ENCODE data around the gene ZNF438.
"Not testable (repeated sequence)": the region's sequence is repeated elsewhere in the genome, so short reads cannot be mapped to it uniquely, and the experiment has no call there.

The ZNF438 gene

DNA sequence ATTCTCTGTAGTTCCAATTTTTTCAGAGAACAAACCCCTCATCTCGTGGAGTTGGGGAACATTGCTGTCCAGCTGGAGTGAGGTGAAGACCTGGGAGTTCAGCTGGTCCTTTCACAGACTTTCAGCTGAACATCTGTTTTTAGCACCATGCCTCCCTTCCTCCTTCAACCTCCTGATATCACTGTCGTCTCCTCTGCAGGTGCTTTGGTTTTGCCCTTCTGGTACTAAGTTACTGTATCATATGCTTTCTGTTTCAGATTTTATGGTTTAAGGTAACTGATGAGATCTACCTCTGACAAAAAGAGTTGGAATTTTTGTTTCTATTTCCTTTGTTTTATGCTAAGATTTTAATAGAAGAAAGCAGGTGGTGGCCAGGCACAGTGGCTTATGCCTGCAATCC lies 102.9 kb downstream of the ZNF438 start:
- DNase-seq: no peak

- no peak for DNase-seq
Observed at GRCh38 chr10:30918651-30919050, 113.0 kb downstream of the ZNF438 start.

DNA sequence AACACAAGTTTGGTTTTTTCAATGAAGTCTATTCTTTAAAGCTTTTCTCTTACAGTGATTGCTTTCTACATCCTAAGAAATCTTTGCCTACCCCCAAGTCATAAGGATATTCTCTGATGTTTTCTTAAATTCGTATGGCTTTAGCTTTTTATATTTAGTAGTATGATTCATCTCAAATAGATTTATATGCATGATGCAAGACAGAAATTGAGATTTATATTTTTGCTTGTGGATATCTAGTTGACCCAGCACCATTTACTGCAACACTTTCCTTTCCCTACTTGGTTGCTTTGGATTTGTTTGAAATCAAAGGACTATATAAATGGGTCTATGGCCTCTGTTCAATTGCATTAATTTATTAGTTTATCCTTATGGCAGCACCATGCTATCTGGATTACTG lies 113.9 kb downstream of the ZNF438 start:
- DNase-seq: no peak

- DNase-seq: no peak
Observed at GRCh38 chr10:30917067-30917466, 114.6 kb downstream of the ZNF438 start.

DNA sequence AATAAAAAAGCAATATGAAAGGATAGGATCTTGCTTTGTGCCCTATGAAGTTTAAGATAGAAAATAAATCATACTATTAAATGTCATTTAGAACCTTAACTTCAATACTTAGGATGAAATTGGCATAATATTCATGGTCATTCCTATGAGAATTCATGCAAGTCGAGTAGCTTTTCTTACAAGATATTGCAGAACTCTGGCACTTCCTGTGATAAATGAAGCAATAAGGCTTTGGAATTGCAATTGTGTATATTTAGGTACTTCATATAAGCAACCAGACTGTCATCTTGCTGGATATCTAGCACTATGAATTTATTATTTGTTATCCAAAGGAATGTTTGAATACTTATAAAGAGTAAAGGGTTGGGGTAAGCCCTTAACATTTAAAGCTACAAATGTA lies 116.5 kb downstream of the ZNF438 start:
- no peak for DNase-seq

GRCh38 chr10:30911303-30911863 lies 120.3 kb downstream of the ZNF438 start:
- no peak for DNase-seq

DNA sequence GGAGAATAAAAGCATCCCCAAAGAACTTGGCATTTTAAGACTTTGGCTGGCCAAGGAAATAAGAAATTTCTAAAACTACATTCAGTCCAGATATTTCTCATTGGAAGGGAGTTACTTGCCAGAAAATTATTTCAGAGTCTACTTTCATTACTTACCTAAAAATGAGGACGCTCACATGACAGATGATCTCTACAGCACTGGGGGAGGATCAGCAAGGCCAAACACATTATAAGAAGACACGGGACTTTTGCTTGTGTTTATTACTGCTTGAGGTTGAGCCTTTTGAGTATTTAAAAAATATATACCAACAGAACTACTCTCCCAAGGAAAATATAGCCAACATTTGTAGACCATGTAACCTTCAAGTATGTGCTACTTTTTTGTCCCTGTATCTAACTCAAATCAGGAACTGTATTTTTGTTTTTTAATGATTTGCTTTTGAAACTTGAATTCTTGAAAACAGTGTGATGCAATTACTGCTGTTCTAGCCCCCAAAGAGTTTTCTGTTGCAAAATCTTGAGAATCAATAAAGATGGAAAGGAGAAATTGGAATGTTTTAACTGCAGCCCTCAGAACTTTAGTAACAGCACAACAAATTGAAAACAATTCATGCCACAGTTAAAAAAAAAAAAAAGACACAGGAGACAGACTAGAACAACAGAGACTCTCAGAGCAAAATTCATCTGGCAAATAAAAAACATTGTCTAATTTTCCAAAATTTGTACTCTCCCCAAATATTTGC lies 128.1 kb downstream of the ZNF438 start:
- no peak for DNase-seq

GRCh38 chr10:30902621-30903396 lies 128.9 kb downstream of the ZNF438 start:
- no peak for DNase-seq

- DNase-seq: not testable (repeated sequence)
Observed at GRCh38 chr10:30901487-30901886, 130.2 kb downstream of the ZNF438 start.

GRCh38 chr10:30898964-30899363 lies 132.7 kb downstream of the ZNF438 start:
- no peak for DNase-seq

GRCh38 chr10:30897547-30897946 lies 134.1 kb downstream of the ZNF438 start:
- no peak for DNase-seq

GRCh38 chr10:30897048-30897447 lies 134.6 kb downstream of the ZNF438 start:
- no peak for DNase-seq

GRCh38 chr10:30894221-30894620 lies 137.4 kb downstream of the ZNF438 start:
- no peak for DNase-seq

DNA sequence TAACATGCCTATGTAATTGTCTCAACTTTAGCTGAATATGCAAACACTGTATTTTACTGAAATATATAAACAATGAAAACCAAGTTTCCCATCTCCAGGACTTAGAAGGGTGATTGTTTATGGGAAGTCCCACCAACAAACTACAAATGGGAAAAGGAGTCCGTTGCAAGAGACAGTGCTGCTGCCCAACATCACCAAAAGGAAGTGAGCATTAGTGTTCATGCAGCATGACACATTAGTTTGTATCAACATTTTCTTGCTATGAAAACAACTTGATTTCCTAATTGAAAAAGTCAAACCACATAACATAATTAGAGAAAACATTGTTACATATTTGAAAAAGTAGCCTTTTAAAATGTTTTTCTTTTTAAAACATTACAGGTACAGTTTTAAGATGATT lies 138.5 kb downstream of the ZNF438 start:
- no peak for DNase-seq

DNA sequence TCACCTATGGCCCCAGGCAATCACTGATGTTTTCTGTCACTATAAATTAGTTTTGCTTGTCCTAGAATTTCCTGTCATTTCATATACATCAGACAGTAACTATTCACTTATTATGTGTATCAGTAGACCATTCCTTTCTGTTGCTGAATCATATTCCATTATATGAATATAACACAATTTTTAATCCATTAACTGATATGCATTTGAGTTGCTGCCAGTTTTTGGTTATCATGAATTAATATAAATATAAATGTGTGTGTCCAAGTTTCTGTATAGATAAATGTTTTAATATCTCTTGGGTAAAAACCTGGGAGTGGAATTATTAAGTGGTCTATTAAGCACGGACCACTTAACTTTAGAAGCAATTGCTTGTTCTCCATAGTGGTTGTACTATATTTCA lies 143.8 kb downstream of the ZNF438 start:
- no peak for DNase-seq

GRCh38 chr10:30885423-30885822 lies 146.2 kb downstream of the ZNF438 start:
- no peak for DNase-seq

DNA sequence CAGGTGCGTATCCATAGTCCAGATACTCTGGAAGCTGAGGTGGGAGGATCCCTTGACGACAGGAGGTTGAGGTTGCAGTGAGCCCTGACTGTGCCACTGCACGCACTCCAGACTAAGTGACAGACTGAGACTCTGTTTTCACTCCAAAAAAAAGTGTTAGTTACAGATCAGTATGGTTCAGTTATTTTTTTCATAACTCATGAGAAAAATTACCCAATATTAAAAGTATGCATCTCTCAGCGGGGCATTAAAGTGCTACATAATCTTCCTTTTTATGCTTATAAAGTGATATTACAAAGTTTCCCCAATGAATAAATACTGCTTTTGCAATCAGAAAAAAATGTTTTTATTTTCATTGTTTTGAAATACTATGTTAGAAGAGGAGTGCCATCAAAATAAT lies 147.9 kb downstream of the ZNF438 start:
- DNase-seq: no peak

- no peak for DNase-seq
Observed at GRCh38 chr10:30883116-30883515, 148.5 kb downstream of the ZNF438 start.

DNA sequence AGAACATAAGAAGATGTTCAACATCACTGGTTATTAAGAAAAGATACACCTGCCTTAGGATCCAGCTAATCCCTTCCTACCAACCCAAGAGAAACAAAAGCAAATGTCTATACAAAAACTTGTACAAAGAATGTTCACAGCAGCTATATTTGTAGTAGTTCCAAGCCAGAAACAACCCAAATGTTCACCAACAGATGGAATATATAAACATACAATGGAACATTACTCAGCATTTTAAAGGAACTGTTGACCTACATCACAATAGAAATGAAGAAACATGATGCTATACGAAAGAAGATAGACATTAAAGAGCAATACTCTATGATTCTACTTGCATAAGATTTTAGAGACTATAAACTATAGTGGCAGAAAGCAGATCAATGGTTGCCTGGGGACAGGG lies 149.4 kb downstream of the ZNF438 start:
- DNase-seq: no peak

DNA sequence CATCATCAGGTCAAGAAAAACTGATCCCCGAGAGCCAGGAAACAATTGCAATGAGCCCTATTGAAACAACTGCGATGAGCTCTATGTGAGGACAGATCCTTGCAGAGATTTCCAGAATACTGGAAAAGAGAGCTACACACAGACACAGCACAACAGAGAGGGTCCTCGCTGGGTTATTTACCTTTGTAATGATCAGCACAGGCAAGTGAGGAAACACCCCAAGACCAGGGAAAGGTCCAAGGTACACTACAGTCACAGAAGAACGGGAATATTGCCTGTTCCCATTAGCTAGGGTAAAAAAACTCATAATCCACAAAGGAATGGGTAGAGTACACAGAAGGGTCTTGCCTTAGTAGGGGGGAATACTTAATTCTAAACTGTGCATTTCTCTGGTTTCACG lies 152.7 kb downstream of the ZNF438 start:
- no peak for DNase-seq

- DNase-seq: no peak
Observed at GRCh38 chr10:30877111-30877510, 154.6 kb downstream of the ZNF438 start.

DNA sequence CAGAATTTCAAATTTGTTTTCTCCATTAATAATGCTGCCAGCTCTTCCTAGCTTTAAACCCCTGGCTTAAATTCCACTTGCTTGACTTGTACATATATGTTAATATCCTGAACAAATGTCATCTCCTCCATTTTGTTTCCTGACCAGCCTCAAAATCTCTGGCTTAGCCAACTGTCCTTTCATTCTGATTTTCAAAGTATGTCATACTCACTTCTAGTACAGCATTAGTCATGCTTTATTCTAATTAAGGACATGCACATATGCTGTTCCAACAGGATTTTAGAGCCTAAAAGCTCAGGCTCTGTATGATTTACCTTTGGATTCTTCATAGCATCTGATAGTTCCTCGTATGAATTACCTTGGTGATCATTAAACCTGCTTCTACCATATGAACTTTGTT lies 158.3 kb downstream of the ZNF438 start:
- DNase-seq: no peak

GRCh38 chr10:30870896-30871295 lies 160.8 kb downstream of the ZNF438 start:
- DNase-seq: no peak

GRCh38 chr10:30869566-30869965 lies 162.1 kb downstream of the ZNF438 start:
- no peak for DNase-seq
